Fibroblast of lung (primary cell): ENCODE measurements around the gene SPCS3. TPM values are rescaled to one million over a fixed set of nuclear protein-coding genes. Genes with fewer than 3 reads are reported as not detected.

Experiments
- DNase-seq, 2 donors: peaks; one replicate each; pipeline versions ENCODE4 v3.0.0 to v3.0.0-alpha.2; 2010; ENCODE audit warnings: low read depth in 2 of 2
- H2AFZ ChIP-seq: 2 replicates; pipeline ENCODE4 v1.5.1; 2012; ENCODE audit warnings: low read length, control low read depth, inconsistent platforms
- H3K27ac ChIP-seq: 2 replicates; pipeline ENCODE4 v1.5.1; 2011; ENCODE audit warnings: low read length, control low read depth; ENCODE audit not compliant: insufficient read depth
- H3K27me3 ChIP-seq: 2 replicates; pipeline ENCODE4 v1.5.1; 2011; ENCODE audit warnings: mild to moderate bottlenecking, low read length; ENCODE audit not compliant: control insufficient read depth, insufficient read depth
- H3K36me3 ChIP-seq: 2 replicates; pipeline ENCODE4 v1.5.1; 2011; ENCODE audit warnings: low read length; ENCODE audit not compliant: control insufficient read depth, insufficient read depth
- H3K4me1 ChIP-seq: 2 replicates; pipeline ENCODE4 v1.5.1; 2011; ENCODE audit warnings: low read length; ENCODE audit not compliant: control insufficient read depth, insufficient read depth; ENCODE audit errors: extremely low read depth
- H3K4me2 ChIP-seq: 2 replicates; pipeline ENCODE4 v1.5.1; 2011; ENCODE audit warnings: low read length, control low read depth; ENCODE audit not compliant: insufficient read depth; ENCODE audit errors: extremely low read depth
- H3K4me3 ChIP-seq, 4 experiments: fragments of 200-600 bp in 1 of 4; sonication (generic) in 1 of 4; replicated peaks in 1 of 4; 2 replicates each; pipeline ENCODE4 v1.5.1; 2011 to 2016; ENCODE audit warnings: low read length in 4 of 4, low read depth in 3 of 4, mild to moderate bottlenecking in 3 of 4, control low read depth in 2 of 4, inconsistent platforms in 1 of 4, mixed read lengths in 1 of 4; ENCODE audit not compliant: insufficient read depth in 1 of 4; ENCODE audit errors: control extremely low read depth in 1 of 4
- H3K79me2 ChIP-seq: 2 replicates; pipeline ENCODE4 v1.5.1; 2012; ENCODE audit warnings: mild to moderate bottlenecking, low read length, inconsistent platforms; ENCODE audit not compliant: control insufficient read depth, insufficient read depth
- H3K9ac ChIP-seq: 2 replicates; pipeline ENCODE4 v1.5.1; 2011; ENCODE audit warnings: mild to moderate bottlenecking, low read length, control low read depth; ENCODE audit not compliant: insufficient read depth
- H3K9me3 ChIP-seq: 2 replicates; pipeline ENCODE4 v1.5.1; 2012; ENCODE audit warnings: low read depth, low read length; ENCODE audit not compliant: control insufficient read depth, insufficient read depth
- H4K20me1 ChIP-seq: 2 replicates; pipeline ENCODE4 v1.5.1; 2011; ENCODE audit warnings: low read length; ENCODE audit not compliant: control insufficient read depth, insufficient read depth; ENCODE audit errors: extremely low read depth
- EZH2 ChIP-seq: IDR thresholded peaks from 2 replicates; pipeline ENCODE4 v1.5.1; 2012; ENCODE audit warnings: low read length, control low read depth, mild to moderate bottlenecking; ENCODE audit errors: missing control alignments
- polyA plus RNA-seq, 2 donors: library from polyadenylated mRNA; depleted of rRNA in 1 of 2; stranded (reverse) in 1 of 2; unstranded in 1 of 2; fragments of >200 nt; gene quantifications; 2 replicates each; pipeline ENCODE4 v1.2.1, GENCODE V29; 2011 to 2012; ENCODE audit warnings: missing spikeins in 1 of 2
- total RNA-seq: library from RNA; depleted of rRNA; stranded (reverse); fragments of >200 nt; gene quantifications from 2 replicates; pipeline ENCODE4 v1.2.1, GENCODE V29; 2014
- TF ChIP-seq, protein P1 (sequence below), 2 donors: IDR thresholded peaks in 1 of 2; conservative IDR thresholded peaks in 1 of 2; 1 replicate in 1 of 2; 2 replicates in 1 of 2; pipeline ENCODE4 v1.5.1; 2011 to 2012; ENCODE audit warnings: low read length in 2 of 2, control low read depth in 1 of 2, inconsistent platforms in 1 of 2, low read depth in 1 of 2, mild to moderate bottlenecking in 1 of 2

The SPCS3 gene
- total and polyA plus RNA-seq, 2 donors (not counting 1 experiment from before 2014, with no cell fraction given): 72.3 to 84.3 TPM

DNA sequence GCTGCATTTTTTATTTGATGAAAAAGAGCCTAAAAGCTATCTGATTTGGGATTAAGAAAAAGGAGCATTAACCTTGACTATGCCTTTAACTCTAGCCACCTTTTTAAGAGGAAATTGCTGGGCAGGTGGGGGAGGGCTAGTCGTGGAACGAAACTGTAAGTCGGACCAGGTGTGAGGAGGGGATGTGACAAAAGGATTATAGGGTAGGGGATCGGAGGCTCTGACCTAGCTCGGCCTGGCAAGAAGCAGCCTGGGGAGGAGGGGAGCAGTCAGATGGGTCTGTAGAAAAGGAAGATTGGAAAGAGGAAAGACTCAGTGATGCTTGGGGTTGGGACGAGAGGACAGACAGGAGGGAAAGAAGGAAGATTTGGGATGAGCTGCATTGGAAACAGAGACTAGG is 21.1 kb upstream of the SPCS3 start:
- TF ChIP-seq, protein P1, sequence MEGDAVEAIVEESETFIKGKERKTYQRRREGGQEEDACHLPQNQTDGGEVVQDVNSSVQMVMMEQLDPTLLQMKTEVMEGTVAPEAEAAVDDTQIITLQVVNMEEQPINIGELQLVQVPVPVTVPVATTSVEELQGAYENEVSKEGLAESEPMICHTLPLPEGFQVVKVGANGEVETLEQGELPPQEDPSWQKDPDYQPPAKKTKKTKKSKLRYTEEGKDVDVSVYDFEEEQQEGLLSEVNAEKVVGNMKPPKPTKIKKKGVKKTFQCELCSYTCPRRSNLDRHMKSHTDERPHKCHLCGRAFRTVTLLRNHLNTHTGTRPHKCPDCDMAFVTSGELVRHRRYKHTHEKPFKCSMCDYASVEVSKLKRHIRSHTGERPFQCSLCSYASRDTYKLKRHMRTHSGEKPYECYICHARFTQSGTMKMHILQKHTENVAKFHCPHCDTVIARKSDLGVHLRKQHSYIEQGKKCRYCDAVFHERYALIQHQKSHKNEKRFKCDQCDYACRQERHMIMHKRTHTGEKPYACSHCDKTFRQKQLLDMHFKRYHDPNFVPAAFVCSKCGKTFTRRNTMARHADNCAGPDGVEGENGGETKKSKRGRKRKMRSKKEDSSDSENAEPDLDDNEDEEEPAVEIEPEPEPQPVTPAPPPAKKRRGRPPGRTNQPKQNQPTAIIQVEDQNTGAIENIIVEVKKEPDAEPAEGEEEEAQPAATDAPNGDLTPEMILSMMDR (conservative IDR thresholded peaks at IDR 0.05 in 1 of 2, IDR thresholded peaks at IDR 0.05 in 1 of 2; ENCODE audit: low read depth in 1 of 2, low read length in 2 of 2): no peak
- no peak for TF ChIP-seq EZH2
- H2AFZ ChIP-seq: no peak overlapping the region
- H3K9me3 ChIP-seq: no peaks in the 10 kb centered on the region
- no peak overlapping the region for H3K4me3 ChIP-seq
- no peaks in the 10 kb centered on the region for H3K36me3 ChIP-seq
- no peak overlapping the region for H3K9ac ChIP-seq
- H3K27ac ChIP-seq: no peak overlapping the region
- no peaks in the 10 kb centered on the region for H3K79me2 ChIP-seq
- no peak overlapping the region for H3K4me2 ChIP-seq
- H3K4me1 ChIP-seq: peaks cover 6% of the 10 kb centered on the region
- no peak for DNase-seq
- H4K20me1 ChIP-seq: no peaks in the 10 kb centered on the region
- no peaks in the 10 kb centered on the region for H3K27me3 ChIP-seq

DNA sequence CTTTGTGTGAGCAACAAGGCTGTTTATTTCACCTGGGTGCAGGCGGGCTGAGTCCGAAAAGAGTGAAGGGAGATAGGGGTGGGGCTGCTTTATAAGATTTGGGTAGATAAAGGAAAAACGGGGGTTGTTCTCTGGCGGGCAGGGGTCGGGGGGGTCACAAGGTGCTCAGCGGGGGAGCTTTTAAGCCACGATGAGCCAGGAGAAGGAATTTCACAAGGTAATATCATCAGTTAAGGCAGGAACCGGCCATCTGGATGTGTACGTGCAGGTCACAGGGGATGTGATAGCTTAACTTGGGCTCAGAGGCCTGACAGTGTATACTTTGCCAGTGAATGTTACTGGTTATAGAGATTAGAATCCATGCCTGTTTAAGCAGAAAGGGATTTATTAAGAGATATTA is 19.7 kb upstream of the SPCS3 start:
- DNase-seq: no peak

DNA sequence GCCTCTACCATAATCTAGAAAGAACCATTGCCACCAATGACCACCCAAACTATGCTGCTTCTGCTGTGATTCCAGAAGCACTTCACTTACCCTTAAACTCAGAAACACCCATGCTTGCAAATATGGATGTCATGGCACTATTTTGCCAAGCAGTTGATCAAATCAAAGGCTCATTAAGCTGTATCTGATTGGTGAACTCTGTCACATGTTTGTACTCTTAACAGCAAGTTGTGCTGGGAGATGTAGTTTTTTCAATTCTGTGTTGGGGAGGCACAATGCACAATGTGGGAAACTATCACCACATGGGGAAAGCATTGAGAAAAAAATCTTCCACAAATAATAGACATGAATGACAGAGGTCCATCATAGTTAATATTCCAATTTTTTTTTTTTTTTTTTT is 19.2 kb upstream of the SPCS3 start:
- H3K27ac ChIP-seq: no peak overlapping the region
- no peak overlapping the region for H3K4me2 ChIP-seq
- H3K4me1 ChIP-seq: peaks cover 6% of the 10 kb centered on the region
- H3K4me3 ChIP-seq: no peak overlapping the region
- no peaks in the 10 kb centered on the region for H3K36me3 ChIP-seq
- no peaks in the 10 kb centered on the region for H4K20me1 ChIP-seq
- H2AFZ ChIP-seq: no peak overlapping the region
- no peaks in the 10 kb centered on the region for H3K9me3 ChIP-seq
- DNase-seq: no peak
- H3K9ac ChIP-seq: no peak overlapping the region
- H3K79me2 ChIP-seq: no peaks in the 10 kb centered on the region
- no peak for TF ChIP-seq EZH2
- TF ChIP-seq, protein P1 (conservative IDR thresholded peaks at IDR 0.05 in 1 of 2, IDR thresholded peaks at IDR 0.05 in 1 of 2; ENCODE audit: low read depth in 1 of 2, low read length in 2 of 2): no peak
- no peaks in the 10 kb centered on the region for H3K27me3 ChIP-seq

More for the DNA sequence above, 19.7 kb upstream of the SPCS3 start:
- H3K4me1 ChIP-seq: peaks cover 6% of the 10 kb centered on the region
- H4K20me1 ChIP-seq: no peaks in the 10 kb centered on the region
- TF ChIP-seq, protein P1 (conservative IDR thresholded peaks at IDR 0.05 in 1 of 2, IDR thresholded peaks at IDR 0.05 in 1 of 2; ENCODE audit: low read depth in 1 of 2, low read length in 2 of 2): no peak
- TF ChIP-seq EZH2: no peak
- H3K9ac ChIP-seq: no peak overlapping the region
- H3K4me2 ChIP-seq: no peak overlapping the region
- no peaks in the 10 kb centered on the region for H3K36me3 ChIP-seq
- no peaks in the 10 kb centered on the region for H3K79me2 ChIP-seq
- H3K4me3 ChIP-seq: no peak overlapping the region
- no peaks in the 10 kb centered on the region for H3K27me3 ChIP-seq
- H3K9me3 ChIP-seq: no peaks in the 10 kb centered on the region
- no peak overlapping the region for H3K27ac ChIP-seq
- H2AFZ ChIP-seq: no peak overlapping the region
